GM21529 (cell line): ENCODE results near the gene ARHGEF7.
"Not testable (repeated sequence)": the region's sequence is repeated elsewhere in the genome, so short reads cannot be mapped to it uniquely, and the experiment has no call there.

Source experiments
- ATAC-seq: cut with Tn5 transposase; IDR thresholded peaks from one replicate; pipeline ENCODE4 v1.9.1; 2021; ENCODE audit not compliant: unreplicated experiment

The ARHGEF7 gene

GRCh38 chr13:111193223-111193622, 78.1 kb downstream of the ARHGEF7 start:
- ATAC-seq: not testable (repeated sequence)

DNA sequence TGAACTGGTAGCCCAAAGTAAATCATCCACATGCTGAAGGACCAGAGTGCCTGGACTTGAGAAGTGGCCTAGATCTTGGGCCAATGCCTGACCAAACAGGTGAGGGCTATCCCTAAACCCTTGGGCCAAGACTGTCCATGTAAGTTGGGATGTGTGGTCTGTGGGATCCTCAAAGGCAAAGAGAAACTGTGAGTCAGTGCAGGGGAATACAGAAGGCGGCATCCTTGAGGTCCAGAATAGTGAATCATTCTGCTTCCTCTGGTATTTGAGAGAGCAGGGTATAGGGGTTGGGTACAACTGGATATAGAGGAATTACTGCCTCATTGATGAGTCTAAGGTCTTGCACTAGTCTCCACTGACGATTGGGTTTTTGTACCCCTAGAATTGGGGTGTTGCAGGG, 79.5 kb downstream of the ARHGEF7 start:
- not testable (repeated sequence) for ATAC-seq

GRCh38 chr13:111198732-111199378, 83.7 kb downstream of the ARHGEF7 start:
- ATAC-seq: not testable (repeated sequence)

GRCh38 chr13:111201304-111201940, 86.3 kb downstream of the ARHGEF7 start:
- ATAC-seq: peak; percentile 35

DNA sequence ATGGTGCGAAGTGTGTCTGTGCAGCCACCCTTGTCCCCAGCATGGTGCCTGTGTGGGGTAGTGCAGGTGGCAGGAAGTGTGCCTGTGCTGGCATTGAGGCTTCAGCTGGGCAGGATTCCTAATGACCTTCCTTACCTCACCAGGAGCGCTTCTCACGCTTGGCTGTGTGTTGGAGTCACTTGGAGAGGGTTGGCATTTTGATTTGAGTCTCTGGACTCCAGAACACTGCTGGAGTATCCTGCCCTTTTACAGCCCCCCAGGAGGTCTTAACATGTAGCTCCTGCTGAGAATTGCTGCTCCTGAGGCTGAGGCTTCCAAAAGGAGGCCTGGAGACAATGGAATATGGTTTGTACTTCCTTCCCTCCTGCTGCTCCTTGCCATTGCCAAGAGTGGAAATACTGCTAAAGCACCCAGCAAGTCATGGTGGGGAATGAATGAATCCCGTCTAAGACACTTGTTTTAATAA, 87.1 kb downstream of the ARHGEF7 start:
- no peak for ATAC-seq

GRCh38 chr13:111202745-111203144, 87.6 kb downstream of the ARHGEF7 start:
- ATAC-seq: peak; percentile 82

- peak; percentile 36 for ATAC-seq
These were observed 88.8 kb downstream of the ARHGEF7 start for GRCh38 chr13:111203736-111204389.

GRCh38 chr13:111204438-111205177, 89.5 kb downstream of the ARHGEF7 start:
- no peak for ATAC-seq

GRCh38 chr13:111206148-111206547, 91.0 kb downstream of the ARHGEF7 start:
- ATAC-seq: no peak

GRCh38 chr13:111209613-111210012, 94.5 kb downstream of the ARHGEF7 start:
- no peak for ATAC-seq

- ATAC-seq: no peak
These were observed 95.0 kb downstream of the ARHGEF7 start for GRCh38 chr13:111210091-111210490.

- ATAC-seq: no peak
These were observed 95.7 kb downstream of the ARHGEF7 start for GRCh38 chr13:111210544-111211469.

GRCh38 chr13:111211789-111212516, 96.8 kb downstream of the ARHGEF7 start:
- no peak for ATAC-seq

DNA sequence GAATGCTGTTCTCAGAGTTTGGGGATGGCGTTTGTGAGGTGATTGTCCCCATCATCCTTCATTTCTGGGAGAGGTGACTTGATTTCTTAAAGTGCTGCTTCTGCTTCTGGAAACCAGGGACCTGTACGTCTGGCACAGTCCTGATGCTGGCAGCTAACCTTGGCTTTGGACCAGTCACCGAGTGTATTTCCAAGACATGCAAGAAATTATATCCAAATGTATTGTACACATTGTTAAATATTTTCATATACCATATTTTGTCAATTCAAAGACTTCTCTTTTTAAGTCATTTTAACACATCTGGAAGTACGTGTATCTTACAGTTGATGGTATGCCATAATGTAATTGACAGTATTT, 97.4 kb downstream of the ARHGEF7 start:
- ATAC-seq: no peak

- ATAC-seq: no peak
These were observed 99.0 kb downstream of the ARHGEF7 start for GRCh38 chr13:111213964-111214726.

DNA sequence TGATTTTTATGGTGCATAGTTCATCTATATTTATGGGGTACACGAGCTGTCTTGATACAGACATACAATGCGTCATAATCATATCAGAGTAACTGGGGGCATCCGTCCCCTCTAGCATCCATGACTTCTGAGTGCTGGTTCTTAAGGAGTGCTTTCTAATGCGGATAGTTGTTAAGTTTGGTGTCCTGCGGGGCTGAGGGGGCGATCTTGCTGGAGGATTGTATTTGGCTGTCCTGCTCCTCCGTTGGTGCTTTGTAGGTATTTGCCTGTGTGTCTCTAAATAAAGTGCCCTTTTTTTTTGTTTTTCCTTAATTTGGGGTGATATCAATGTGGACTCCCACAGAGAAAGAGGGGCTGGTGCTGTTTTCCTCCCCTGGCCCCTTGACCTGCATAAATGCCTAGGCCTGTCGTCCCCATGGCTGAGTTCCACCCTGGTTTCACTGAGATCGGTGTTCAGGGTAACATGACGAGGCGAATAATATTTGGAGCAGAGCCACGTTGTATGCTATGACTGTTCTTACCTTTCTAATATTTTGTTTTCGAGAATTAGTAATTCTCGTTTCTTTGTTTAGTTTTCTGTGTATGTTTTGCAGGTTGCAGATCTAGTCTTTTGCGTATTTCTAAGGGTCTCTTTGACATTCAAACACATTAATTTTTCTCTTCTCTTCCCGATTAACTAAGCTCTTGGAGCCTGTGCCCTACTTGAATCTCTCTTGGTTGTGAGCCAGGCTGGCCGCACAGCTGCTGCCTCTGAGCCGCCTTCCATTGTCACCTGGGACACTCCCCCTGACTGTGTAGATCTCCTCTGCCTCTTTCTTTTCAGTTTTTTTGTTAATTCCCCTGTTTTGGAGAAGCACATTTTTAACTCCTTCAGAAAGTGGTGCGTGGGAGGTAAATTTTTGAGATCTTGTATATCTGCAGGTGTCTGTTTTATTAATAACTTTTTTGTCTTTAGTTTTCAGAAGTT, 100.3 kb downstream of the ARHGEF7 start:
- ATAC-seq: no peak

- ATAC-seq: peak; percentile 61
These were observed 101.3 kb downstream of the ARHGEF7 start for GRCh38 chr13:111216166-111216960.
